ENCODE data around the gene NKTR.

NKTR gene

DNA sequence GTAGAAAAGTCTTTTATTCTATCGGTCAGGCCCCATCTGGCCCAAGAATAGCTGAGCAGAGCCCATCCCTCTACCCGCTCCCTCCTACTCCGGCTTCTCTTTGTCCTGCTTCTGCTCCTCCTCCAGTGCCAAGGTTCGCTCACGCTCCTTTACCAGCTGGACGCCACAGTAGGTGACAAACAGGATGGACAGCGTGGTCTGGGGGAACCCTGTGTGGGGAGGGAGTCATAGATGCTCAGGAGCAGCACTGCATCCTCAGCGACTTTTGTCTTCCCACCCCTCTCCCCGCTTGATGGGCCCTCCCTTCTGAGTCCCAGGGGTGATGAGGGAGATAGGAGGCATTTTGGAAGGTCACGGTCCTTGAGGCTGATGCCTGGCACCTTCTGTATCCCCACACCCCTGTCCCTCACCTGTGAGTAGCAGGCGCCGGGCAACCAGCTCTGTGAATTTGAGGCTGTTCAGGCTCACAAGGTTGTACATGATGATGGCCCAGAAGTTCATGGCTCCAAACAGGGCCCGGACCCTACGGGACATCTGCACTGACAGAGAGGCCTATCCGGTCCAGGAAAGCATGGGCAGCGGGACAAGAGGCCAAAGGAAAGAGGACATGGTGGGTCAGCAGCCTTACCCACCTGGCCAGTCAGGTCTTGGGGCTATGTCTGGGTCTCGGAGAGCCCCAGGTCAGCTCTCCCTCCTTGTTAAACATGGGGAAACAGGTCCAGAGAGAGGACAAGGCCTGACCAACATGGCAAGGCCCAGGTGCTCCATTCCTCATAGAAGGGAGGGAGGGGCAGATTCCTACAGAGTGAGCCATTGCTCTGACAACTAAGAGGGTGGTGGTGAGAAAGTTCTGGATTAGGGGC is 92.4 kb downstream of the NKTR start:
- H3K9ac ChIP-seq (ENCODE audit: low read depth, low read length): no peak overlapping the region
- H3K9me3 ChIP-seq (ENCODE audit: insufficient read depth, low read depth, low read length): no peaks in the 10 kb centered on the region
- no peaks in the 10 kb centered on the region for H3K36me3 ChIP-seq (ENCODE audit: insufficient read depth, low read length)
- no peak overlapping the region for H3K4me3 ChIP-seq (ENCODE audit: low read length)
- no peaks in the 10 kb centered on the region for H3K27me3 ChIP-seq (ENCODE audit: insufficient read depth, low read length)
- WGBS: 90% methylated on average over 15 of the region's 17 CpGs
- 0 out of 2 replicates have a peak, but pooled peaks cover 7% of the 10 kb centered on the region for H3K4me1 ChIP-seq (ENCODE audit: insufficient read depth, low read length)
- H3K27ac ChIP-seq (ENCODE audit: low read depth, low read length): no peak overlapping the region

DNA sequence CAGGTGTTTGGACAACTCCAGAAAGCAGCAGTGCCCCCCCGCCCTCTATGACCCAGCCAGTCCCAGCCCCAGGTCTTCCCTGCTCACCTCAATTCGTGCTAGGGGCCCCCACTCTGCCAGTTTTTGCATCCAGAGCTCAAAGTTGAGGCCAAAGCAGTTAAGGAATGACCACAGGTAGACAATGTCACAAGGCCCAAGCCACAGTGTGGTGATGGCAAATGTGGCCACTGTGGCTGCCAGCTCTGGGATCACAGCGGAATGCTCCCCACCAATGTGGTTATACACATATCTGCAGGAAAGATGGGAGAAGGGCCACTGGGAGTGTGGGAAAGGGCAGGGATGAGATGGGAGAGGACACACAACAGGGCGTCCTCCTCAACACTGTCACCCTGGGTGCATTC is 93.0 kb downstream of the NKTR start:
- Histone ChIP-seq H3K9ac (ENCODE audit: low read depth, low read length) (no peak overlapping the region), H3K4me1 (ENCODE audit: insufficient read depth, low read length) (0 out of 2 replicates have a peak, but pooled peaks cover 7% of the 10 kb centered on the region), H3K9me3 (ENCODE audit: insufficient read depth, low read depth, low read length) (no peaks in the 10 kb centered on the region), H3K27me3 (ENCODE audit: insufficient read depth, low read length) (no peaks in the 10 kb centered on the region), H3K27ac (ENCODE audit: low read depth, low read length) (no peak overlapping the region), H3K36me3 (ENCODE audit: insufficient read depth, low read length) (no peaks in the 10 kb centered on the region), H3K4me3 (ENCODE audit: low read length) (no peak overlapping the region)
- 86% methylated on average over 4 of the region's 4 CpGs for WGBS

DNA sequence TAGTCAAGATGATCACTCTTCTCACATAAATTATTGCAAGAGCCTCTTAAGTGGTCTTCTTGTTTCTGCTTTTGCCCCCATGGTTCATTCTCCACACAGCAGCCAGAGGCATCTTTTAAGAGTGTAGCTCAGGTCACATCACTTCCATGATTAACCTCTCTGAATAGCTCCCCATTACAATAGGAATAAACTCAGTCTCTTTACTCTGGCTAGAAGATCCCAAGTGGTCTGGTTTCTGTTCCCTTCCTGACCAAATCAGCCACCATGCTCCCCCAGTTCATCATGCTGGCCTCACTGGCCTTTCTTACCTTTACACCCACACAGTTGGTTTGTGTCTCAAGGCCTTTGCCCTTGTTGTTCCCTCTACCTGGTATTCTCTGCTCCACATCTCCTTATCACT is 93.9 kb downstream of the NKTR start:
- 0 out of 2 replicates have a peak, but pooled peaks cover 4% of the 10 kb centered on the region for H3K4me1 ChIP-seq (ENCODE audit: insufficient read depth, low read length)
- H3K4me3 ChIP-seq (ENCODE audit: low read length): no peak overlapping the region
- H3K9me3 ChIP-seq (ENCODE audit: insufficient read depth, low read depth, low read length): no peaks in the 10 kb centered on the region
- H3K27ac ChIP-seq (ENCODE audit: low read depth, low read length): no peak overlapping the region
- H3K27me3 ChIP-seq (ENCODE audit: insufficient read depth, low read length): no peaks in the 10 kb centered on the region
- no peak overlapping the region for H3K9ac ChIP-seq (ENCODE audit: low read depth, low read length)
- no peaks in the 10 kb centered on the region for H3K36me3 ChIP-seq (ENCODE audit: insufficient read depth, low read length)

DNA sequence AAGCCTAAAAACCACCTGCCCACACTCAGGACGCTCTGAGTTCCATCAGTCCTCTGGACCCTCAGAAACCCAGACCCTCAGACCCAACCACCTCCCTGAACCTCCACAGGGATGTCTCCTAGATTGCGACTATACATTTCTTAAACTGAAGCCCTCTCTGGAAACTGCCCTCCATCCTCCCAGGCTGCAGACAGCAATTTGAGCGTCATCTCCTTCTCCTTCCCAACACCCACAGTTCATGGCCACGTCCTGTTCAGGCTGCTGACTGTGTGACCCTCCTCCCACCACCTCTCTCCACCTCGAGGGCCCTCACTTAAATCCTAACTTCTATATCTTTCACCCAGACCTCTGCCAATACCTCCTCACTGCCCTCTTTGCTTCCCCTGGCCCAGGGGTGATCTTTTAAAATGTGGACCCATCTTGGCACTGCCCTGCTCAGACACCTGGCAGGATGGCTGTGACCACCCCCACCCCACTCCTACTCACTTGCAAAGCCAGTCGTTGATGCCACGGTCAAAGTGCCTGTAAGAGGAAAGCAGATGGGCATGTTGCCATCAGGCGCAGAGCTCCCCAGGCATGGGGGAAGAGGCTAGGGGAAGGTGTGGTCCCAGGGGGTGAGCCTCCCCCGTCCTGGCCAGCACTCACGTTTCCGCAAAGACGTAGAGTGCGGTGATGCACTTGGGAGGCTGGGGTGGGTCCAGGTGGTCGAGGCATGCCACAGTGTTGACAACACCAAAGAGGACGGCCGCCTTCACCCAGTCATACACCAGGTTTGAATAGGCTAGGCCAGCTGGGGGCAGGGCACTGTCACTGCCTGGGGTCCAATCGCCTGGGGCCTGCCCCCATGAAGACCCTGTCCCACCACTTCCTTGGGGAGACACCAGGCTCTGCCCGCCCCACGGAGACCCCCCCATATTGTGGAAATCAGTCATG is 96.1 kb downstream of the NKTR start:
- 86% methylated on average over 19 of the region's 19 CpGs for WGBS
- H3K9me3 ChIP-seq (ENCODE audit: insufficient read depth, low read depth, low read length): no peaks in the 10 kb centered on the region
- no peaks in the 10 kb centered on the region; the same call in 1 of the 2 replicates for H3K4me1 ChIP-seq (ENCODE audit: insufficient read depth, low read length)
- H3K27me3 ChIP-seq (ENCODE audit: insufficient read depth, low read length): no peaks in the 10 kb centered on the region
- no peak overlapping the region for H3K4me3 ChIP-seq (ENCODE audit: low read length)
- H3K27ac ChIP-seq (ENCODE audit: low read depth, low read length): no peak overlapping the region
- H3K36me3 ChIP-seq (ENCODE audit: insufficient read depth, low read length): no peaks in the 10 kb centered on the region
- no peak overlapping the region for H3K9ac ChIP-seq (ENCODE audit: low read depth, low read length)

DNA sequence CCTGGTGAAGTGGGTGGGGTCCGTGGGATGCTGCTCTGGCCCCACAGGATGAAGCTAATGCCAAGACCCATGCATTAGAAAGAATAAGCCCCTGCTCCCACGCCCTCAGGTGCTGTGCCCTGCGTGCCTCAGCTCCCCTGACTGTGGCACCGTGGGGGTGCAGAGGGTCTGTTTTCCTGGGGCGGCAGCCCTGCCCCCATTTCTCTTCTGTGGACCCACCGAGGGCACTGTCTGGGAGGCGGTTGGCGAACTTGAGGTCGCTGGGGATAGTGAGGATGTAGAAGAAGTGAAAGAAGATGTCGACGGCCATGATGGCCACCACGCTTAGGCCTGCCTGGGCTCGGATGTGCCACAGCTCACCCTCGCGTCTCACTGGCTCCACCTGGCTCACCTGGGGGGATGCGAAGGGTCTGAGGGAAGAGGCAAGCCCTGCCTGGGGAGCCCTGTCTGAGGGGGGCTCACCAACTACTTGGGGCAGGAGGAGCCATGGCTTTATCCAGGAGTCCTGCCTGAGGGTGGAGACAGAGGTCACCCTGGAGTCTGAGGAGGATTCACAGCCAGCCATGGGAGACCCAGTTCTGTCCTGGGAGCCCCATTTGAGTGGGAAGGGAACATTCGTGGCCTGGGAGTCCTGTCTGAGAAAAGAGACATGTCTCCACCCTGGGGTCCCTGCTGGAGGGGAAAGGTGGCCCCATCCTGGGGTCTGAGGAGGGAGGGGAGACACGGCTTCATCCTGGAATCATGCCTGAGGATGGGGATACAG is 97.0 kb downstream of the NKTR start:
- no peak overlapping the region for H3K4me3 ChIP-seq (ENCODE audit: low read length)
- H3K9me3 ChIP-seq (ENCODE audit: insufficient read depth, low read depth, low read length): no peaks in the 10 kb centered on the region
- H3K27me3 ChIP-seq (ENCODE audit: insufficient read depth, low read length): no peaks in the 10 kb centered on the region
- no peak overlapping the region for H3K27ac ChIP-seq (ENCODE audit: low read depth, low read length)
- WGBS: 92% methylated on average over 18 of the region's 18 CpGs
- no peaks in the 10 kb centered on the region; the same call in 1 of the 2 replicates for H3K4me1 ChIP-seq (ENCODE audit: insufficient read depth, low read length)
- no peak overlapping the region for H3K9ac ChIP-seq (ENCODE audit: low read depth, low read length)
- H3K36me3 ChIP-seq (ENCODE audit: insufficient read depth, low read length): no peaks in the 10 kb centered on the region
